Neural cell (in vitro differentiated cells): ENCODE data around the gene SRA1.
"Not testable (repeated sequence)": the region's sequence is repeated elsewhere in the genome, so short reads cannot be mapped to it uniquely, and the experiment has no call there.

Experiments
- EZH2 ChIP-seq: fragments of 200-600, 300-800 bp; shearing (Covaris generic), sonication (generic); IDR thresholded peaks from 2 replicates; pipeline ENCODE4 v1.6.1; 2014; ENCODE audit warnings: antibody characterized with exemption, low read length, borderline replicate concordance, mild to moderate bottlenecking; ENCODE audit not compliant: insufficient read depth, poor library complexity, severe bottlenecking
- TF ChIP-seq, protein P1 (sequence below): fragments of 450-650 bp; IDR thresholded peaks from 2 replicates; pipeline ENCODE4 v1.5.1; 2014; ENCODE audit warnings: antibody characterized with exemption, mild to moderate bottlenecking, moderate library complexity; ENCODE audit not compliant: poor library complexity, severe bottlenecking

DNA sequence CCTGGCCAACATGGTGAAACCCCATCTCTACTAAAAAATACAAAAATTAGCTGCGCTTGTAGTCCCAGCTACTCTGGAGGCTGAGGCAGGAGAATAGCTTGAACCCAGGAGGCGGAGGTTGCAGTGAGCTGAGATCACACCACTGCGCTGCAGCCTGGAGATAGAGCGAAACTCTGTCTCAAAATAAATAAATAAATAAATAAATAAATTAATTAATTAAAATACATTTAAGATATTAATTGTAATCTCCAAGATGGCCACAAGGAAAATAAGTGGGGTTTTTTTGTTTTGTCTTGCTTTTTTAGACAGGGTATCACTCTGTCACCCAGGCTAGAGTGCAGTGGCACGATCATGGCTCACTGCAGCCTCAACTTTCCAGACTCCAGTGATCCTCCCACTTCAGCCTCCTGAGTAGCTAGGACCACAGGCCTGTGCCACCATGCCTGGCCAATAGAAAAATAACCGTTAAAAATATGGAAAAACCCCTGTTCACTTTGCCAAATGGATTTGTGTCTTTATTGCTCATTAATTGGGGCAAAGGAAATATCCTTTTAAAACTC is 22.0 kb upstream of the SRA1 start:
- TF ChIP-seq, protein P1, sequence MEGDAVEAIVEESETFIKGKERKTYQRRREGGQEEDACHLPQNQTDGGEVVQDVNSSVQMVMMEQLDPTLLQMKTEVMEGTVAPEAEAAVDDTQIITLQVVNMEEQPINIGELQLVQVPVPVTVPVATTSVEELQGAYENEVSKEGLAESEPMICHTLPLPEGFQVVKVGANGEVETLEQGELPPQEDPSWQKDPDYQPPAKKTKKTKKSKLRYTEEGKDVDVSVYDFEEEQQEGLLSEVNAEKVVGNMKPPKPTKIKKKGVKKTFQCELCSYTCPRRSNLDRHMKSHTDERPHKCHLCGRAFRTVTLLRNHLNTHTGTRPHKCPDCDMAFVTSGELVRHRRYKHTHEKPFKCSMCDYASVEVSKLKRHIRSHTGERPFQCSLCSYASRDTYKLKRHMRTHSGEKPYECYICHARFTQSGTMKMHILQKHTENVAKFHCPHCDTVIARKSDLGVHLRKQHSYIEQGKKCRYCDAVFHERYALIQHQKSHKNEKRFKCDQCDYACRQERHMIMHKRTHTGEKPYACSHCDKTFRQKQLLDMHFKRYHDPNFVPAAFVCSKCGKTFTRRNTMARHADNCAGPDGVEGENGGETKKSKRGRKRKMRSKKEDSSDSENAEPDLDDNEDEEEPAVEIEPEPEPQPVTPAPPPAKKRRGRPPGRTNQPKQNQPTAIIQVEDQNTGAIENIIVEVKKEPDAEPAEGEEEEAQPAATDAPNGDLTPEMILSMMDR = not testable (repeated sequence)
- TF ChIP-seq EZH2 = not testable (repeated sequence)
